M059J (cell line): ENCODE results near the gene RERG. TPM values are rescaled to one million over a fixed set of nuclear protein-coding genes. Genes with fewer than 3 reads are reported as not detected.

Source experiments
- DNase-seq: peaks from one replicate; pipeline ENCODE4 v3.0.0-alpha.2; 2012; ENCODE audit warnings: low read depth
- total RNA-seq: library from RNA; depleted of rRNA; stranded (reverse); fragments of >200 nt; shearing (Covaris generic); gene quantifications from 2 replicates; pipeline ENCODE4 v1.2.3, GENCODE V29; 2014

Gene RERG
- total RNA-seq, 1 experiment from 2014 or later: not detected

DNA sequence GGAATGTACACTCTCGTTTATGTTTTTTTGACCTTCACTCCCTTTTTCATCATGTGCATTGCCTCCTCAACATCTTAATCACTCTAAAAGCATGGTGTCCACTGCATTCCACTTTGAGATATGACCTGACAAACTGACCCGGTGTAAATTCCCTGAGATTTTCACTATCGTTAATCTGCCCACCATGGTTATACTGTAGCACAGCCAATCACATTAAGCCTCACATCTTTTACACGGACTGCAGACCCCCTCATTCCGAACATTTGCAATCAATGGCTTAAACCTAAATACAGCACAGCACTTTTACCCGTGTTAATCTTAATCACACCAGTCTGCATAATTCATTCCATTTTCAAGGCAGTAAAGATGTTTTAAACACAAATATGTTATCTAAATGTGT lies 2.4 kb downstream of the RERG start:
- no peak for DNase-seq

DNA sequence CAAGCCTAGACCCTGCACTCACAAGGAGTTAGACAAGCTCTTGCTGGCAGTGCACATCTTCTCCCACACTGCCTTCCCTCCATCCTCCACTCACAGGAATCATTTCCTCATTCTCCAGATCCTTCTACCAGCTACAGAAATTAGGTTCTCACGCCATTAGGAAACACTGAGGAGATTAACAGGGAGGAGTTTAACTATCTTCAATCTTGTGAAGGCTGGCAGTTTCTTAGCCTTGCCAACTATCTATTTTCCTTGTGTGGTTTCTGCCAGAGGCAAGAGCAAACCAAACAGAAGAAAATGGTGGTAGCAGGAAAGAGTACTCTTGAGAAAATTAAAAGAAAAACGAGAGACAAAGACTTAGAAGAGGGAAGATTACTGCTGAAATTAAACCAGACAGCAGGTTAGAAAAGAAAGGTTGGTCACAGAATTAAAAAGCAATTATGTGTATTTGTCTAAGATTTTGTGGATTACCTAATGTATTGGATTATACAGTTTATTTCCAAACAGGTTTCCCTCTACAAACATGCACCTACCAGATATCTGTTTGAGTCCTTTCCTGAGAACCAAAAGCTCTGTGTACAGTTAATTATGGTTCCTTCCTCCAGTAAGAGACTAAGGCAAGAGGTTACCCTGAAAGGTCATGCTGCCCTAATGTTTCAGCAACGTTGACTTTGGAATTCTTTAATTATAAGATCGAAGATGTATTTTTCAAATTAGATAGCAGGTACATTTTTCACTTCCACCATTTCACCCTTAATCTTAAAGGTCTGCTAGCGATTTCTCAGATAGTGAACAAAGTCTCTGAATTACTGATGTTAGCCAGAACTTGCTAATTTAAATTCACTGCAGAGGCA lies 5.0 kb downstream of the RERG start:
- no peak for DNase-seq

DNA sequence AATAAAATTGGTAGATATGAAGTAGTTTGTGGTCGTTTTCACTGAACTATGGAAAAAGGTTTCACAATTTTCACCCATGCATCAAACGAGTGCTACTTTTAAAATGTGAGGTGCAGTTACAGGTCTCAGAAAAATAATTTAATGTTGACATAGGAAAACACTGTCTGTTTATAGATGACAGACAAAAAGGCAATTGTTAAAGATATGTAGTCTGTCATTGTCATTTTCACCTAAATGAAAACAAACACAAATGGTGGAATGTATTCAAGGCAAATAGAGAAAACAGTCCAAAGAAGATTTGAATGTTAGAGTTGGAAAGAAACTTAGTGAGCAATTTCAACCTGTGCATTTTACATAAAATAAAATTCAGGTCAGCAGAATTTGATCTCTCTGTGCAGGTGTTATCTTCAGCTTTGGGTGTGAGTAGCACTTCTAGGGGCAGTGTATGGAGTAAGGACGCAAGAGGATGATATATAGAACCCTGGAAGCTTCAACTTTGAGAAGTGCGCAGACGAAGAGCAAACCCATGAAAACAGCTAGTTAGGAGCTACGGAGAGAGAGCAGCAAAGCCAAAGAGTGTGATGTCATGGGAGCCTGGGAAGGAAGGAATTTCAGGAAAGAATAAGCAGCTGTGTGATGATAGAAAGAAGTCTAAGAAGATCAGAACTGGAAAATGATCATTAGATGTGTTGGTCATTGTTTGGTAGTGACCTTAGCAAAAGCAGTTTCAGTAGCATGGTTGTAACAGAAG lies 6.2 kb downstream of the RERG start:
- no peak for DNase-seq

- DNase-seq: no peak
Measured at GRCh38 chr12:15212930-15213329, 8.3 kb downstream of the RERG start.

- DNase-seq: peak; percentile 17
Measured at GRCh38 chr12:15209782-15210181, 11.4 kb downstream of the RERG start.

GRCh38 chr12:15208871-15209656 lies 12.2 kb downstream of the RERG start:
- peak; percentile 28 for DNase-seq

DNA sequence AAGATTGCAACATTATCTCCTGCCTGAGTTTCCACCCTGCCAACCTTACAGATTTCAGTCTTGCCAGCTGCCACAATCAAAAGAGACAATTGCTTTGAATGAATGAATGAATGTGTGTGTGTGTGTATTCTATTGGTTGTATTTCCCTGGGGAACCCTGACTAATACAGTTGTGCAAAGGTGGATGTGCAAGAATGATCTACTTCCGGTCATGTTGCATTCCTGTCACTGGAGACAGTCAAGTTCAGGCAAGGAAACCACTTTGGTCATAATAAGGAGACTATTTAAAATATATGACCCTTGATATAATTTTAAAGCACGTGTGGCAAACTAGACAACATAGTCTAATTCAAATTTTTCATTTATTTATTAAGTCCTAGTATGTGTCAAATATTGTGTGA lies 13.1 kb downstream of the RERG start:
- DNase-seq: no peak

- peak; percentile 2 for DNase-seq
Measured at GRCh38 chr12:15206831-15207389, 14.3 kb downstream of the RERG start.

- no peak for DNase-seq
Measured at GRCh38 chr12:15206338-15206737, 14.9 kb downstream of the RERG start.

GRCh38 chr12:15205341-15206010 lies 15.7 kb downstream of the RERG start:
- DNase-seq: no peak

GRCh38 chr12:15201456-15201855 lies 19.8 kb downstream of the RERG start:
- DNase-seq: no peak

- DNase-seq: no peak
Measured at GRCh38 chr12:15201056-15201455, 20.2 kb downstream of the RERG start.

DNA sequence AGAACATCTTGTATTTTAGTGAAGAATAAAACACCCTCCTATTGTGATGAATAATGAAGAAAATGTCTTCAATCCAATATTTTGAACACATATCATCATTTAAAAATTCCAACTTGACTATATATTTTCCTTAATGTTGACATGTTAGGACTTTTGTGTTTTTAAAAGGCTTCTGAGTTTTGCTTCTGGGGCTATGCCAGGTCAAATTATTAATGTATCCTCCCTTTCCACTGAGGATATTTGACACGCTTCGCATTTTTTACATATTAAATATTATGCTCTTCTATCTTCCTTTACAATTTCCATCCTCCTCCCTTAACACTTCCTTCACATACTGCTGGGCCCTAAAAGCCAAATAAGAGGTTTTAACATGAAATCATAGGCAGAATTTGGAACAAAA lies 20.6 kb downstream of the RERG start:
- no peak for DNase-seq

DNA sequence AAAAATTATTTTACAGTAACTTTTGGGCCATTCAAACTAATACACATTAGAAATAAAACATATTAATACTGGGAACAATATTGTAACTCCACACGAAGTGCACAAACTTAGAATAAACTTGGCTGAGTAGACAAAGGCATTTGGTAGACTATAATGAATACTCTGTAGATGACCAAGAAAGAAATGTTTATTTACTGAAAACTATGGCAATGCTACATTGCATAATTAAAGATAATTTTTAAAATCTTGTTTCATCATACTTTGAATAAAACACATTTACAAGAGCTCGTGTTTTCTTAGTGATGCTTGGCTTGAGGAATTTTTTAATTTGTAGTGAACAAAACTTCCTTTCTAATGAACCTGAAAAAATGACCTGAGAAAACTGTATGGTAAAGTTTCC lies 21.3 kb downstream of the RERG start:
- no peak for DNase-seq

- no peak for DNase-seq
Measured at GRCh38 chr12:15196678-15197505, 24.3 kb downstream of the RERG start.

- no peak for DNase-seq
Measured at GRCh38 chr12:15196221-15196620, 25.0 kb downstream of the RERG start.

DNA sequence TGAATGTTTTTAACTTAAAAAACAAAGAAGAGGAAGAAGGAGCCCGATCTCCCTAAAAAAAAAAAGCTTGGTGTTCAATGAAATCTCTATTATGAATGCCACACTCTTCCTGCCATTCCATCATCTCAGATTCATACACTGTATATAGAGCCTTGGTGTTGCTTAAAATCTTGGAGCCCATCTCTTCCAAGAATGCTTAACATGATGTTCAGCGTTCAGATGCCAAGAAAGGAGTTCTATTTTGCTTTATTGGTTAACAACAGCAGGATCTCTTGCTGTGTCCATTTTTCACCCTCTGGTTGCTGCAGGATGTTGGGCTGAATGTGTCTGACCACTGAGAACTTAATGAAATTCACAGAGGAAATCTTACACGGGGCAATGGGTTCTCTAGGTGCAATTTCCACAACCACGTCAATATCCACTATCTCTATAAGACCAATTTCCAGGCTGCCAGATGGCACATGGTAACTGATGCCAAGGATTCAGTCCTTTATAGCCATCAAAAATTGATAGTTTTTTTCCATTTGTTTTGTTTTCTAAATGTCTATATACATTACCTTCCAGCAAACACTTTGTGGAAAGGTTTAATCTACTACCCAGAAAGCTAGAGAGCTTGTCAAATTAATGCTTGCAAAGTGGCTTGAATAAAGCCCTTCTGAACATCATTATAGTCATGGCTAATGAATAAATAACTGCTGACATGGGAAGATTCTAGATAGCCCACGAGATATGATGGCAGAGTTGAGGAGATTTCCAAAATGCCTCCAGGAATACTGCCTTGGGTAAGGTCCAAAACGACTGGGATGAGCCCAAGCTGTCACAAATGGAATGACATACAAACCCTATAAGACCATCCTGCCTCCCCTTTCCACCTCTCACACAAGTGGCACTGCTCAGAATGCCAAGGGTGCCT lies 26.5 kb downstream of the RERG start:
- no peak for DNase-seq

DNA sequence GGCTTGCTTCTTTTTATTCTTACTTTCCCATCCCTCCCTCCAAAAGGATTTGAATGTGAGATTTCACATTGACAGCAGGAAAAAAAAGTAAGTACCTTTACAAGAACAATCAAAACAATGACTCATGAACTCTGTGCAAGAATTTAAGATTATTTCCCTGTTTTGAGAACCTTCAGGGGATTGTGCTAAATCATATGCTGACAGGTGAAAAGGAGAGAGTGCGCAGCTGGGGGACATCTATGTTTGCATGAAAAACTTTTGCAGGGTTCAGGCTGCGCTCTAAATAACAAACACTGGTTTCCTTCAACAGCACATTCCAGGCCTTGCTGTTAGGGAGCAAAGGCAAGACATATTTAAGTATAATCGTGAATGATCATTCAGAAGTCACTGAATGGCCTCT lies 27.3 kb downstream of the RERG start:
- DNase-seq: peak; percentile 11

DNA sequence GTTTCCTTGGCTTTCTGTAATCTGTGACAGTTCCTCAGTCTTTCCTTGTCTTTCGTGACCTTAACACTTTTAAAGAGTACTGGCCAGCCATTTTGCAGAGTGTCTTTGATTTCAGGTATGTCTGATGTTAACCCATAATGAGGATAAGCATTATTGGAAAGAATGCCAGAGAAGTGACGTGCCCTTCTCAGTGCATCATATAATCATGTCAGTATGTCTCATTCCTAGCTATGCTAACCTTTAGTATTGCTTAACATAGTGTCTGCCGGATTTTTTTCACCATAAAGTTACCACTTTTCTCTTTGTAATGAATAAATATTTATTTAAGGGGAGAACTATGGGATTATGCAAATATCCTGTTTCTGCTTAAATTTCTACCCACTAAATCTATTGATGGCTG lies 28.5 kb downstream of the RERG start:
- no peak for DNase-seq
